WERI-Rb-1 (cell line): ENCODE measurements around the gene STAB1.

ENCODE experiments used
- DNase-seq: peaks from one replicate; pipeline ENCODE4 v3.0.0-alpha.2; 2020
- H3K27ac ChIP-seq: fragments of 250-450 bp; sonication (Bioruptor Pico); 2 replicates; pipeline ENCODE4 v1.5.1; 2020; ENCODE audit warnings: mild to moderate bottlenecking, moderate library complexity
- H3K27me3 ChIP-seq: fragments of 250-450 bp; sonication (Bioruptor Pico); 2 replicates; pipeline ENCODE4 v1.5.1; 2021; ENCODE audit warnings: mild to moderate bottlenecking, low read depth, moderate library complexity; ENCODE audit not compliant: insufficient read depth, severe bottlenecking
- H3K36me3 ChIP-seq: fragments of 250-450 bp; sonication (Bioruptor Pico); 2 replicates; pipeline ENCODE4 v1.5.1; 2020; ENCODE audit warnings: mild to moderate bottlenecking, moderate library complexity
- H3K4me3 ChIP-seq: 2 replicates; pipeline ENCODE4 v1.5.1; 2011; ENCODE audit warnings: low read depth, mild to moderate bottlenecking, control low read depth, low read length
- H3K9me3 ChIP-seq: fragments of 250-450 bp; sonication (Bioruptor Pico); 2 replicates; pipeline ENCODE4 v1.5.1; 2021; ENCODE audit warnings: mild to moderate bottlenecking, moderate library complexity; ENCODE audit not compliant: severe bottlenecking
- CTCF ChIP-seq: IDR thresholded peaks from 2 replicates; pipeline ENCODE4 v1.5.1; 2011; ENCODE audit warnings: low read depth, mild to moderate bottlenecking, control low read depth, inconsistent platforms, low read length

The STAB1 gene

GRCh38 chr3:52502808-52503350, 7.7 kb downstream of the STAB1 start:
- Histone ChIP-seq H3K36me3 (no peaks in the 10 kb centered on the region), H3K27ac (no peak overlapping the region)
- no peak for TF ChIP-seq CTCF

DNA sequence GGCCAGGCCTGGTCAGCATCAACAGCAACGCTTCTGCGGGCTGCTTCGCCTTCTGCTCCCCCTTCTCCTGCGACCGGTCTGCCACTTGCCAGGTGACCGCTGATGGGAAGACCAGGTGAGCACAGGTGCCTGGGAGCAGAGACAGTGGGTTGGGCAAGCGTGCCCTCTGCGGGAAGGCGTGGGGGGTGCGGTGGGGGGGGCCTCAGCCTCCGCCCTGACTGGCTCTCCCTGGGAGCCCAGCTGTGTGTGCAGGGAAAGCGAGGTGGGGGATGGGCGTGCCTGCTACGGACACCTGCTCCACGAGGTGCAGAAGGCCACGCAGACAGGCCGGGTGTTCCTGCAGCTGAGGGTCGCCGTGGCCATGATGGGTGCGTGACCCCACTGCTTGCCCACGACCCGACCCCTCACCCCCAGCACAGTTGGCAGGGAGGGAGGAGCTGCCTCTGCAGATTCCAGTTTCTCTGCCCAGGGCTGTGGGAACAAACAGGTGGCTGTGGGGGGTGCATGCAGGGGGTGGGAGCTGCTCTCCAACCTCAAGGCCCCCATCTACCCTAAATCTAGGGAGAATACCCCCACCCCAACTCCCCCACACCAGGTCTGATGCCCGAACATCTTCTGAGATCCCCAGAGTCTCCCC, 8.8 kb downstream of the STAB1 start:
- no peak for DNase-seq
- Histone ChIP-seq H3K27me3 (no peaks in the 10 kb centered on the region), H3K36me3 (no peaks in the 10 kb centered on the region), H3K27ac (no peak overlapping the region), H3K9me3 (no peaks in the 10 kb centered on the region), H3K4me3 (no peak overlapping the region)
- no peak for TF ChIP-seq CTCF

More at GRCh38 chr3:52502808-52503350, 7.7 kb downstream of the STAB1 start:
- no peak for DNase-seq
- Histone ChIP-seq H3K4me3 (no peak overlapping the region), H3K9me3 (no peaks in the 10 kb centered on the region), H3K27me3 (no peaks in the 10 kb centered on the region)

DNA sequence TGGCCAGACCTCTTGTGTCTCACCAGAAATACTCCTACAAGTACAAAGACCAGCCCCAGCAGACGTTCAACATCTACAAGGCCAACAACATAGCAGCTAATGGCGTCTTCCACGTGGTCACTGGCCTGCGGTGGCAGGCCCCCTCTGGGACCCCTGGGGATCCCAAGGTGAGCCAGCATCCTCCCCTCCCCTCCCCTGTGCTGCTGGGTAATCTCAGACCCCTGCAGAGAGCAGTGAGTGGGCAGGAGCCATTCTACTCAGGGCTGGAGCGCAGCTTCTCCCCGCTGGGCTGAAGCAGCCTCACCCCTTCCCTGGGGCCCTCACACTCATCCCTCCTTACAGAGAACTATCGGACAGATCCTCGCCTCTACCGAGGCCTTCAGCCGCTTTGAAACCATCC, 9.8 kb downstream of the STAB1 start:
- Histone ChIP-seq H3K4me3 (no peak overlapping the region), H3K27ac (no peak overlapping the region), H3K9me3 (no peaks in the 10 kb centered on the region), H3K27me3 (no peaks in the 10 kb centered on the region), H3K36me3 (no peaks in the 10 kb centered on the region)
- no peak for DNase-seq
- no peak for TF ChIP-seq CTCF

- no peaks in the 10 kb centered on the region for H3K9me3 ChIP-seq
- no peak for DNase-seq
- H3K4me3 ChIP-seq: no peak overlapping the region
- TF ChIP-seq CTCF: no peak
- H3K27ac ChIP-seq: no peak overlapping the region
- H3K27me3 ChIP-seq: no peaks in the 10 kb centered on the region
- no peaks in the 10 kb centered on the region for H3K36me3 ChIP-seq
These were observed 11.3 kb downstream of the STAB1 start for GRCh38 chr3:52506266-52506966.

DNA sequence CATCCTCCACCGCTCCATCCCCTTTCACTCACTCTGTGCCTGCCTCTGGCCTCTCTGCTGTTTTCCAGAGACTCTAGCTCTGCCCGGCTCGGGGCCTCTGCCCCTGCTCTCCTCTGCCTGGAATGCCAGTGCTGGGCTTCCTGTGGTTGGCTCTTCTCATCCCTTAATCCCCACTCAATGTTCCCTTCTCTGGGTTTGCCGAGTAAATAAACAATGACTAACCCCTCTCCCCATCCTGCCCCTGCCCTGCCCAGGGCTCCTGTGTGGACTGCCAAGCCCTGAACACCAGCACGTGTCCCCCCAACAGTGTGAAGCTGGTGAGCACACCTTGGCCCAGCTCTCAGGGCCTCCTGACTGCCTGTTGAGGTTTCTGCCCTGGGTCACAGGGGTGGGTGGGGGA, 12.2 kb downstream of the STAB1 start:
- Histone ChIP-seq H3K27ac (no peak overlapping the region), H3K36me3 (no peaks in the 10 kb centered on the region), H3K27me3 (no peaks in the 10 kb centered on the region), H3K4me3 (no peak overlapping the region), H3K9me3 (no peaks in the 10 kb centered on the region)
- TF ChIP-seq CTCF: no peak
- DNase-seq: no peak
